HG03354 (cell line): Measurements from ENCODE around the gene ROR2.
"Not testable (repeated sequence)": the region's sequence is repeated elsewhere in the genome, so short reads cannot be mapped to it uniquely, and the experiment has no call there.

Source experiments
- ATAC-seq: cut with Tn5 transposase; IDR thresholded peaks from one replicate; pipeline ENCODE4 v1.9.1; 2021; ENCODE audit warnings: mild to moderate bottlenecking; ENCODE audit not compliant: unreplicated experiment, poor library complexity, severe bottlenecking

ROR2 gene

DNA sequence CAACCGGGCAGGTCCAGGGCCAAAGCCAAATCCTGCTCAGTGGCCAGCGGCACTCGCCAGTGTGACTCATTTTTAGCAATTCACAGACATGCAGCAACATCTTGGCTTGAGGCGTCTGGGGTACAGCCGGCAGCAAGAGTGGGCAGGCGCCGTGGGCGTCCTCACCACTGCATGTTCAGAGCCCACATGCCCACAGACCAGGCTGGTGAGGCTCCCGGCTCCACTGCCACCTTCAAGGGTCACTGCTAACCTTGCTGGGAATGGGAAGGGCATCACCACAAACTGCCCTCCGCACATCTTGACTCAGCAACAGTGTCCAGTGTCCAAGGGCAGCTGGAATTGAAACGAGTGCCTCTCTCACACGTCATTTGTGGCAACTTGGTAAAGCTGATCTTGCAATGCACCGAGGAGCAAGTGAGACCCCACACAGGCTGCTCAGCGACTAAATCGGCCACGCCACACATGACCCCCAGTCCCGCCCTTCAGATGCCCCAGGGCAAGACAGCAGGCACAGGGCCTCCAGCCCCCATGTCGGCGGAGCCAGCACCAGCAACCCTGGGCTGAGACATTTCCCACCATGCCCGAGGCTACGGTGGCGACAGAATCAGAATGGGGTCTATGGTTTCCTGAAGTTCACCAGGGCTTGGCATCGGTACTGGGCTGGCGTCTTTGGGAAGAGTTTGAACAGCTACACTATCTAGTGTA is 140.3 kb downstream of the ROR2 start:
- ATAC-seq, result no peak

DNA sequence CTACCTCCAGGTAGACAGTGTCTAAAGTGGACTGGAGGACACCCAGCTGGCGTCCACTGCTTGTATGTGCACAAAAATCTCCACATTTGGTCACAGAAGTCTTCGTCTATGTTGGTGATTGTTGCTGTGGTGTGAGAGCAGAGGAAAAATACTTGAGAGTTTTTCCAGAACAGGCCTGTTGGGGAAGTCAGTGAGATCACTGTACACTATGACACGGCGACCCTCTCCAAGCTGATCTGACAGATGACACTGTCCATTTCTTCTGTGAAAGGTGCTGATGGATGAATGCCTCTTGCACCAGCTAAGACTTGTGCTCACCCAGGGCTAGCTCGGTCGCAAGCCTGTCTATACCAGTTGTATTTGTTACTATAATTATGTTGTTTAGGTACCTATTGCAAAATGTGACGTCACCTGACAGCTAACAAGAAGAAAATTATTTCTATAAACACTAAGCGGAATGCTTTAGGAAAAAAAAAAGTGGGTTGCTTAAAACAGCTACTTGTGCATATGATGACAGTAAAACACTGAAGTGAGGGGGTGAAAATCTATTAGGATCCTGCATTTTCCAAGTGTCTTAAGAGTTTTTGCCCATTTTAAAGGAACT is 142.3 kb downstream of the ROR2 start:
- ATAC-seq, result no peak

DNA sequence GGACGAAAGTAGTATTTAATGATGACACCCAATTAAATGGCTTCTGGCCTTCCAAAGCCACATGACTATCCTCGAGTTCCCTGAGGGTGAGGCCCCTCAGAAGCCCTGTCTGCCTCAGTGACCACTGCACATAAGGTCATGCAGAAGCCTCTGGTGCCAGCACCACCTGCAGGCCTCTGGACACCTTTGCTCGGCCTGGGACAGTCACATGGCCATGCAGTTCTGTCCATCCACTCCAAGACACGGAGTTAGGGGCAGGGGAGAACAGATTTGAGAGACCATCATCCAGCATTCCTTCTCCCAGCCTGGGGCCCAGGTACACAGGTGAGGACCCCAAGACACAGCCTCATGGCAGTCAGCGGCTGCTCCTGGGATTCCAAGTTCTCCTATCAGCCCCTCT is 145.0 kb downstream of the ROR2 start:
- no peak for ATAC-seq

DNA sequence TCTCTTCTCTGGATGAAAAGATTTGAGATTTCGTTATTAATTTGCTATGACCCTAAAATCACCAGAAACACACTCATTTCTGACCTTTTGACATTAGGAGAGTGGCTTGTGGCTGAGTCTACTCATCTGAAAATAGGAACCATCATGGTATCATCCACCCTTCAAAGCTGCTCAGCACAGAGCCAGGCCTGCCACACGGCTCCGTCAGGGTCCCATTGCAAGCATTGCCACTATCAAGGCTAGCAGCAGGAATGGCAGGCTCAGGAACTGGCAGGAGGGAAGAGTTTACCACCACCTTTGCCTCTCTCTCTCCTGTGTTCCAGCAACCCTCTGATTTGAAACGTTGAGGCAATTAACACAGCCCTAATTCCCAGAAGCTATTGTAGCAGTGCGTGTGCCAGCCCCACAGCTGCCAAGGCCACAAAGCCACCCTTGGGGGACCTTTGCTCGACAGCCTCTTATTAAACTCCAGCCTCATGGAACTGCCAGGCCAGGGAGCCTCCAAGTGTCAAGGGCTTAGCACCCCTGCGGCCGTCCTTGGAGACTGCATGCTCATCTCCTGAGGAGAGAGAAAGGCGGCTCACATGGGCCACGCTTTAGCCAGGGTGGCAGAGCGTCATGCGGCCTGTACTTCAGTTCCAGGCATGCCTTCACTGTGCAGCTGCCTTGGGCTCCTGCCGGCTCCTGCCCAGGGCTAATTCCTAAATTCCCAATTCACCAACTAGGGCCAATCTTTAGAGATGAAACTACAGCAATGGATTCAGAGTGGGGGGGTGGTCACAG is 145.9 kb downstream of the ROR2 start:
- ATAC-seq, result no peak

DNA sequence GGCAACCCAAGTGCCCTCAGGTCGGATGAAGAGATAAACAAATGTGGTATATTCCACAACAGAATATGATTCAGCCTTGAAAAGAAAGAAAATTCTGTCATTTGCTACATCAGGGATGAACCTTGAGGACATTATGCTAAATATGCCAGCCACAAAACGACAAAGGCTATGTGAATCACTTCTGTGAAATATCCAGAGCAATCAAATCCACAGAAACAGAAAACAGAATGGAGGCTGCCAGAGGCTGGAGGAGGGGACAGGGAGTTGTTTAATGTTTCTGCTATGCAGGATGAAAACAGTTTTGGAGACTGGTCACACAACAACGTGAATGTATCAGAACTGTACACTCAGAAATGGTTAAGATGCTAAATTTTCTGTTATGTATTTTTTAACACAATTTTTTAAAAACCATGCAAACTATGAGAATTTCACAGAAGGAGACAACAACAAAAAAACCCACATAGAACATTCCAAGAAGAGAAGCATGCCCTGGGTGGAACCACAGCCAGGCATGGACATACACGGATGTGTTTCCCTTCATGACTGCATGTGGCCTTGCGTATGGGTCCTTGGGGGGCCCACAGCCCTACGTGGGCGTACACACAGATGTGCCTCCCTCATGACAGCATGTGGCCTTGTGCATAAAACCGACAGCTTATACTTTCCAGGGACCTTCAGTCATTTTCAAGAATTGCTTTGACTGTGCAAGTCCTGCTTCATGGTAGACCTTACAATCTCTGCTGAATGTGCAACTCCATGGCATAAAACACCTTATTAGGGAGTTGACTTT is 146.7 kb downstream of the ROR2 start:
- no peak for ATAC-seq

DNA sequence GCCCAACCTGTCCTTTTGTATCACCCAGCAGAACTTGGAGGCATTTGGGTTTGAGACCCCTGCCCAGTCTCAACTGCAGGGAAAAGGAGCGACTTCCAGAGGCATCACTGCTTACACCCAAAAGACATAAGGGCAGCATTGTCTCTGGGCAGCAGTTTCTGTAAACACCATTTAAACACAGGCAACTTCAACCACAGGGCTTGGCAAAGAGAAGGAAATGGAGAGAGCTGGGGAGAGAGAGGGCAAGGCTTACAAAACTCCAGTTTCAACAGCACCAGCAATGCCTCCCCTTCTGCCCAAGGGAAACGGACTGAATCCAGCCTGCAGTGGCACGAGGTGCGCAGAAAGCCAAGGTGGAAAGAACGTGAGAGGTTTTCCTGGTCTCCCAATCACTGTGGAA is 147.6 kb downstream of the ROR2 start:
- no peak for ATAC-seq

DNA sequence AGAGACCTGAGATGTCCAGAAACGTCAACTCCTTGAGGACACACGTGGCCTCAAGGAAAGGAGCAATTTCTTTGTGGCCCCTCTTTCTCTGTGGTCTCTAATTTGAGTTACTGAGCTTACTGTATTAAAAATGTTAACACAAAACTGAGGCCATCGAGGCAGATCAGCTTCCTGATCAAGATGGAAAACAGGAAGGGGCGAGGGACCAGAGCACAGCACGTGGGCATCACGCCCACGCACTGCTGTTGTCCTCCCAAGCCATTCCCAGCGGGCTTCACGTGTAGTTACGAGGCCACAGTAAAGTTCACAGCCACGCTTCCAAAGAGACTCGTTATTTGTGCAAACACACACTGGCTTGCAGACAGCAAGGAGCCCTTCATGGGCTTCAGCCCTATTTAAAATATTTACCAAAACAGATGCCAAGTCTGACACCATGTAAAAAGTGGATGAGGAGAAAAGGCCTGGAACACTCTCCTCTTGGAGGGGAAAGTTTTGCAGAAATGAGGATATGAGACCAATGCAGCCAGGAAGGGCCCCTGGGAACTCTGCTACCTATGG is 149.5 kb downstream of the ROR2 start:
- ATAC-seq, result no peak

DNA sequence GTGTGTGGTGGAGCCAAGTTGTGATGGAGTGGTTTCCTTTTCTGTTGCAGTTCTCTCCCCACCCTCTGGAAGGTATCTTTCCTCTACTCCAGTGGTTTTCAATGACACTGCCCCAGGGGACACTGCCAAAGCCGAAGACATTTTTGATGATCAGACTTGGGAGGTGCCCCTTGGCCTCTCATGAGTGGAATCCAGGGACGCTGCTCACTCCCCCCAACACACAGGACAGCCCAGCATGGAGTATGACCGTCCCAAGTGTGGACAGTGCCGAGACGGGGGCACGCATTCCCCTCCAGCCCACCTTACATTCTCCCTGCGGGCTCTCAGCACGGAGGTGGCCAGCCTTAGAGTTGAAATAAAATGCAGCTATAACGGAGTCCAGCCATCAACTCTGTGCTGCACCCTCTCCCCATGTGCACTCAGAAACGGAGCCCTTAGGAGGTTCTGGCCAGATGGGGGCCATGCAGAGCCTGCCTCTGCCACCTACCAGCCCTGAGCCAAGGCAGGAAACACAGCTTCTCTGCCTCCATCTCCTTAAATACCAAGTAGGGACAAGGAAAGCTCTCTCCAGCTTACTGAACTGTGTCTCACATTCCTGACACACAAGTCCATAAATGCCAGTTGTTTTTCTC is 150.8 kb downstream of the ROR2 start:
- ATAC-seq, result no peak

DNA sequence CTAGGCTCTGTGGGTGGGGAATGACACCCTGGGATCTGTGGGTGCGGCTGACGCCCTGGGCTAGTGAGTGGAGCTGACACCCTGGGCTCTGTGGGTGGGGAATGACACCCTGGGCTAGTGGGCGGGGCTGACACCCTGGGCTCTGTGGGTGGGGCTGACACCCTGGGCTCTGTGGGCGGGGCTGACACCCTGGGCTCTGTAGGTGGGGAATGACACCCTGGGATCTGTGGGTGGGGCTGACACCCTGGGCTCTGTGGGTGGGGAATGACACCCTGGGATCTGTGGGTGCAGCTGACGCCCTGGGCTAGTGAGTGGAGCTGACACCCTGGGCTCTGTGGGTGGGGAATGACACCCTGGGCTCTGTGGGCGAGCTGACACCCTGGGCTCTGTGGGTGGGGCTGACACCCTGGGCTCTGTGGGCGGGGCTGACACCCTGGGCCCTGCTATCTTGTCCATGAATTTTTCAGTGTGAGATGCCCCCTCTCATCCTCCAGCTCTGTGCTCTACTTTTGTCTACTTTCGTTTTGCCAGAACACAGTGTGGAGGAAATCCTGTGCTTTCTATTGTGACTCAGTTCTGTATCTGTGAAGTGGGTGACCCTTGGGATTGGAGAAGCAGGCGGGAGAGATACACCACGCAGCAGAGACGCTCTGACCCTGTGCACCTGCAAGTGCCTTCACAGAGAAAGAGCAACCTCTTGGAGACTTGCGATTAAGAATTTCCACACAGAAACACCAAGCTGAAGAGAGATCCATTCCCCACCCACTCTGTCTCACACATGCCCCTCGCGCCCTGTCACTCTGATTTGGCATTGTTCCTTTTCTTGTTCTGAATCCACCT is 151.5 kb downstream of the ROR2 start:
- not testable (repeated sequence) for ATAC-seq

DNA sequence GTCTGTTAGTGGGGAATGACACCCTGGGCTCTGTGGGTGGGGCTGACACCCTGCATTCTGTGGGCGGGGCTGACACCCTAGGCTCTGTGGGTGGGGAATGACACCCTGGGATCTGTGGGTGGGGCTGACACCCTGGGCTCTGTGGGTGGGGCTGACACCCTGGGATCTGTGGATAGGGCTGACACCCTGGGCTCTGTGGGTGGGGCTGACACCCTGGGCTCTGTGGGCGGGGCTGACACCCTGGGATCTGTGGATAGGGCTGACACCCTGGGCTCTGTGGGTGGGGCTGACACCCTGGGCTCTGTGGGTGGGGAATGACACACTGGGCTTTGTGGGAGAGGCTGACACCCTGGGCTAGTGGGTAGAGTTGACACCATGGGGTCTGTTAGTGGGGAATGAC is 152.5 kb downstream of the ROR2 start:
- not testable (repeated sequence) for ATAC-seq

DNA sequence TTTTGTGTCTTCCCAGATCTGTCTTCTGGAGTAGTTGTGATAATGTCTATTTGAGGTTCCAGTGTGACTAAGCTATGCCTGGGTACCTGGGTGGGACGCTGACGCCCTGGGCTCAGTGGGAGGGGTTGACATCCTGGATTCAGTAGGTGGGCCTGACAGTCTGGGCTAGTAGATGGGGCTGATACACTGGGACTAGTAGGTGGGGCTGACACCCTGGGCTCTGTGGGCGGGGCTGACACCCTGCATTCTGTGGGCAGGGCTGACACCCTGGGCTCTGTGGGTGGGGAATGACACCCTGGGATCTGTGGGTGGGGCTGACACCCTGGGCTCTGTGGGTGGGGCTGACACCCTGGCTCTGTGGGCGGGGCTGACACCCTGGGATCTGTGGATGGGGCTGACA is 153.5 kb downstream of the ROR2 start:
- ATAC-seq, result not testable (repeated sequence)

DNA sequence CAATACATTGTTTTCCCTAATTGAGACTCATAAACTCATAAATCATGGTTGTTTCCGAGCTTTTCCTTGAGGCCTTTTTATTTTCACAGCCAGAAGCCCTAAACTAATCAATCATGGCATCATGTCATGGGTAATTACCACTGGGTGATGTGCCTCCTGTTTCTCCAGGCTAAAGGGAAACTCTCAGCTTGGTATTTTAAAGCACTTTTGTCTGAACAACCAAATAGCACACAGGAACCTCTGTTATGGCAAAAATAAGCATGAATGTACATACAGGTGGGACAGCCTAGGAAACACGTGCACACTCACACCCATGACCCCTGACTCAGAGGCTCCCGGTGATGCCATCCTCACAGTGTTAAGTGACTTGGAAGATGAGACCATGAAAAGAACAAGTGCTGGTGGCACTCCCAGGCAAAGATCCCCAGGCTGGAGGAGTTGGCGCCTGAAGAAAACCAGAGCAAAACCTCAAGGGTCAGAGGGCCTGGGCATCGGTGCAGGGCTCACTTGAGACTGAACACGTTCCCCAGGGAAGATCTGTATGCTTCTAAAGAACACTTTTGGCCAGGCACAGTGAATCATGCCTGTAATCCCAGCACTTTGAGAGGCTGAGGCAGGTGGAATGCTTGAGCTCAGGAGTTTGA is 154.3 kb downstream of the ROR2 start:
- ATAC-seq, result no peak

DNA sequence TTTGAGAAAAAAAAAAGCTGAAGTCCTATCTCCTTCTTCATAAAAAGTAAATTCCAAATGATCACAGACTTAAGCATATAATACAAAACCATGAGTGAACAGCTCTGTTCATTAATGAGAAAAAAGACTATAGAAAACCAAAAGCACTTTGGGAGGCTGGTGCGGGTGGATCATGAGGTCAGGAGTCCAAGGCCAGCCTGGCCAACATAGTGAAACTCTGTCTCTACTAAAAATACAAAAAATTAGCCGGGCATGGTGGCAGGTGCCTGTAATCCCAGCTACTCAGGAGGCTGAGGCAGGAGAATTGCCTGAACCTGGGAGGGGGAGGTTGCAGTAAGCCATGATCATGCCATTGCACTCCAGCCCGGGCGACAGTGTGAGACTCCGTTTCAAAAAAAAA is 156.7 kb downstream of the ROR2 start:
- ATAC-seq, result not testable (repeated sequence)

DNA sequence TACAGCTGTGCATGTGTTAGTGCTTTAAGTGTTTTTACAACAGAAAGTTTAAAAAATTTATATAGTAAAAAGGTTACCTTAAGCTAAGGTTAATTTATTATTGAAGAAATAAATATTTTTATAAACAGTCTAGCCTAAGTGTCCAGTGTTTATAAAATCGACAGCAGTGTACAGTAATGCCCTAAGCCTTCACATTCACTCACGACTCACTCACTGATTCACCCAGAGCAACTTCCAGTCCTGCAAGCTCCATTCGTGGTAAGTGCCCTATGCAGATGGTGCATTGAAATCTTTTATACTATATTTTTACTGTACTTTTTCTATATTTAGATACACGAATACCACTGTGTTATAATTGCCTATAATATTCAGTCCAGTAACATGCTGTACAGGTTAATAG is 159.1 kb downstream of the ROR2 start:
- ATAC-seq, result no peak

DNA sequence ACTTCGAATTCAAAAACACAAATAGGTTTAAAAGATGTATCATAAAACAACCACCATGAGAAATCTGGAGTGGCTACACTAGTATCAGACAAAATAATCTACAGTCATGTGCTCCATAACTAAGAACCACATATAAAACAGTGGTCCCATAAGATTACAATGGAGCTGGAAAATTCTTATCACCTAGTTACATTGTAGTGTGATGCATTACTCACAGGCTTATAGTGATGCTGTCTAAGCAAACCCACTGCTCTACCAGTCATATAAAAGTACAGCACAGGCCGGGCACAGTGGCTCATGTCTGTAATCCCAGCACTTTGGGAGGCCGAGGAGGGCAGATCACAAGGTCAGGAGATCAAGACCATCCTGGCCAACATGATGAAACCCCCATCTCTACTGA is 160.1 kb downstream of the ROR2 start:
- ATAC-seq, result no peak

DNA sequence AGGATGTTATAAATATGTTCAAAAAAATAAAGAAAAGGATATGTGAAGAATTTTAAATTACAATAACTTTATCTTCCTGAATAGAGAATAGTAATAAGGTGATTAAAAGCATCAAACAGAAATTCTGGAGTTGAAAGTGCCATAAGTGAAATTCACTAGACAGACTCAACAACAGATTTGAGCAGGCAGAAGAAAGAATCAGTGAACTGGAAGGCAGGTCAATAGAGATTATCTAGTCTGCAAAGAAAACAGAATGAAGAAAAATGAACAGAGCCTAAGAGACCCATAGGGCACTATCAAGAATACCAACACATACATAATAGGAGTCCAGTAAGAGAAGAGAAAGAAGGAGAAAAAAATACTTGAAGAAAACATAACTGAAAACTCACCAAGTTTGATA is 162.1 kb downstream of the ROR2 start:
- no peak for ATAC-seq

DNA sequence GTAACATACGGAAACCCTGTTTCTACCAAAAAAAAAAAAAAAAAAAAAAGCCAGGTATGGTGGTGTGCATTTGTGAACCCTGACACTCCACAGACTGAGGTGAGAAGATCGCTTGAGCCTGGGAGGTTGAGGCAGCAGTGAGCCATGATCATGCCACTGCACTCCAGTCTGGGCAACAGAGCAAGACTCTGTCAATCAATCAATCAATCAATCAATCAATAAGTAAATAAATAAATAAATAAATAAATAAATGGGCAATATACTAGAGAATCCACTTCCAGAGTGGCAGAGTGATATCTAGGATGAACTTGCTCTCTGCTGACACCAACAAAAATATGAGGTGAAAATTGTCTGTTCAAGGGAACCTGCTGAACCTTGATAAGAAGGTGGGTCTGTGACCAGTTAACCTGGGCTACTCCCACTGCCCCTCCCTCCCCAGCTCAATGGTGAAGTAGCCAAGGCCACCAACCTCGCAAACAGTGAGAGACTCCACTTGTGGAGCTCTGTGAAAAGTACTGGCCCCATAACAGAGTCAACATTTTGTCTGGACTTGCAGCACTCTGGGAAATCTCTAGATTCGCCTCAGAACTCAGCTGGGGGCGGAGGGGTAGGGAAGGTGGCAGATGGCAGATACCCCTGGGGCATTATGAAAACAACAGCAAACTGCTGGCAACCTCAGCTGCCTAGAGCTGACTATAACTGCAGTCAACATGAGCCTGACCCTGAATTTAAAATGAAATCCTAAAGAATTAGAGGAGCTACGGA is 163.7 kb downstream of the ROR2 start:
- no peak for ATAC-seq

DNA sequence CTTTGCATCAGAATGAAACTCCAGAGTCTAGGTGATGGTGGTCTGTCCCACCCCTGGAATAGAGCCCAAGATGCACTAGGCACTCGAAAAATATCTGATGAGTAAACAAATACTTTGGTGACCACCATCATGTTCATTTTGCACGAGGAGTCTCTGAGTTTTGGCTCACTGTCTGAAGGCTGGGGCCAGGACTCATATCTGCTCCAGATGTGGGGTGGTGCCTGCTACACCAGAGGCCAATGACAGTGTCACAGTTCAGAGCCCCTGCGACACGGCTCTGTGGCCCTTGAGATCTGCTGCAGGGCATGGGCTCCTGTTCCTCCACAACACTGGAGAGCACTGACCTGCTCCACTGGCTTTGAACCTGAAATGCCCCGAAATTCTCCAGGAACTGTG is 164.6 kb downstream of the ROR2 start:
- no peak for ATAC-seq
